Measurements from ENCODE around the gene APBB2.

DNA sequence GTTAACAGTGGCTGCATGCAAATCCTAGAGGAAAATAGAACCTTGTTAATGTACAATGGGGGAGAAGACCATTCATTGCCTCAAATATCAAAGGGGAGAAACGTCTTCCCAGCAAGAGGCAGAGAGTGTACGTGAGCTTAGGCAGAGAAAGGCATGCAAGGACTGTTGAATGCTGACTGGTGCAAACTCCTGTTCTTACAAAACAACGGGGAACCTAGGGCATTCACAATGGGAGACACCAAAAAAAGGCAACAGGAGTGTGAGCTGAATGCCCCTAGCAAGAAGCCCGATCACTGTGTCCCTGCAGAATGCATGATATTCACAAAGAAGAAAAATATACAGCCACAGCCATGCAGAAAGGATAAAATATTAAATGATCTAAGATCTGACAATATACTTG, 279.7 kb downstream of the APBB2 start:
- TF ChIP-seq POLR2A (IDR thresholded peaks at IDR 0.05; ENCODE audit: control extremely low read depth in 1 of 2, low read depth in 2 of 2, low read length in 2 of 2): no peak
- TF ChIP-seq, protein P1, sequence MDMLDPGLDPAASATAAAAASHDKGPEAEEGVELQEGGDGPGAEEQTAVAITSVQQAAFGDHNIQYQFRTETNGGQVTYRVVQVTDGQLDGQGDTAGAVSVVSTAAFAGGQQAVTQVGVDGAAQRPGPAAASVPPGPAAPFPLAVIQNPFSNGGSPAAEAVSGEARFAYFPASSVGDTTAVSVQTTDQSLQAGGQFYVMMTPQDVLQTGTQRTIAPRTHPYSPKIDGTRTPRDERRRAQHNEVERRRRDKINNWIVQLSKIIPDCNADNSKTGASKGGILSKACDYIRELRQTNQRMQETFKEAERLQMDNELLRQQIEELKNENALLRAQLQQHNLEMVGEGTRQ (IDR thresholded peaks at IDR 0.05; ENCODE audit: low read length): no peak
- TF ChIP-seq CHD1 (IDR thresholded peaks at IDR 0.05; ENCODE audit: low read depth, low read length): no peak
- no peak for TF ChIP-seq SP1 (IDR thresholded peaks at IDR 0.05; ENCODE audit: low read depth, low read length)
- TF ChIP-seq, protein P2, sequence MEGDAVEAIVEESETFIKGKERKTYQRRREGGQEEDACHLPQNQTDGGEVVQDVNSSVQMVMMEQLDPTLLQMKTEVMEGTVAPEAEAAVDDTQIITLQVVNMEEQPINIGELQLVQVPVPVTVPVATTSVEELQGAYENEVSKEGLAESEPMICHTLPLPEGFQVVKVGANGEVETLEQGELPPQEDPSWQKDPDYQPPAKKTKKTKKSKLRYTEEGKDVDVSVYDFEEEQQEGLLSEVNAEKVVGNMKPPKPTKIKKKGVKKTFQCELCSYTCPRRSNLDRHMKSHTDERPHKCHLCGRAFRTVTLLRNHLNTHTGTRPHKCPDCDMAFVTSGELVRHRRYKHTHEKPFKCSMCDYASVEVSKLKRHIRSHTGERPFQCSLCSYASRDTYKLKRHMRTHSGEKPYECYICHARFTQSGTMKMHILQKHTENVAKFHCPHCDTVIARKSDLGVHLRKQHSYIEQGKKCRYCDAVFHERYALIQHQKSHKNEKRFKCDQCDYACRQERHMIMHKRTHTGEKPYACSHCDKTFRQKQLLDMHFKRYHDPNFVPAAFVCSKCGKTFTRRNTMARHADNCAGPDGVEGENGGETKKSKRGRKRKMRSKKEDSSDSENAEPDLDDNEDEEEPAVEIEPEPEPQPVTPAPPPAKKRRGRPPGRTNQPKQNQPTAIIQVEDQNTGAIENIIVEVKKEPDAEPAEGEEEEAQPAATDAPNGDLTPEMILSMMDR (IDR thresholded peaks at IDR 0.05; ENCODE audit: control extremely low read depth in 1 of 3, insufficient read depth in 1 of 3, low read depth in 1 of 3, low read length in 3 of 3): no peak
- no peak for TF ChIP-seq CEBPB (IDR thresholded peaks at IDR 0.05; ENCODE audit: low read depth, low read length)
- no peak for TF ChIP-seq EZH2 (IDR thresholded peaks at IDR 0.05; ENCODE audit: low read depth, low read length, severe bottlenecking)
- TF ChIP-seq, protein P3, sequence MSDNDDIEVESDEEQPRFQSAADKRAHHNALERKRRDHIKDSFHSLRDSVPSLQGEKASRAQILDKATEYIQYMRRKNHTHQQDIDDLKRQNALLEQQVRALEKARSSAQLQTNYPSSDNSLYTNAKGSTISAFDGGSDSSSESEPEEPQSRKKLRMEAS (IDR thresholded peaks at IDR 0.05): no peak
- TF ChIP-seq PHF8 (conservative IDR thresholded peaks at IDR 0.05; ENCODE audit: low read depth, low read length): no peak
- no peak for TF ChIP-seq SP4 (IDR thresholded peaks at IDR 0.05; ENCODE audit: low read length)
- TF ChIP-seq SUZ12 (IDR thresholded peaks at IDR 0.05; ENCODE audit: low read length): no peak
- no peak for TF ChIP-seq YY1 (IDR thresholded peaks at IDR 0.05; ENCODE audit: low read depth, low read length)
- TF ChIP-seq SIN3A (conservative IDR thresholded peaks at IDR 0.05 in 1 of 2, IDR thresholded peaks at IDR 0.05 in 1 of 2; ENCODE audit: low read depth in 1 of 2, low read length in 2 of 2): no peak
- TF ChIP-seq EP300 (IDR thresholded peaks at IDR 0.05; ENCODE audit: borderline replicate concordance in 1 of 2, low read depth in 2 of 2, low read length in 2 of 2): no peak

Data from H1 (cell line).